ENCODE results near the gene ARL4A. TPM values are rescaled to one million over a fixed set of nuclear protein-coding genes. Genes with fewer than 3 reads are reported as not detected.

ARL4A gene
- polyA plus RNA-seq, 1 donor (not counting 4 experiments of a cell fraction or from before 2014, with no cell fraction given): 17.1 TPM

- no peaks in the 10 kb centered on the region for H3K36me3 ChIP-seq (ENCODE audit: control insufficient read depth in 2 of 2, extremely low read depth in 1 of 2, insufficient read depth in 2 of 2, low read length in 2 of 2)
- DNase-seq (ENCODE audit: low read depth, low spot score): no peak
- no peak overlapping the region for H3K4me2 ChIP-seq (ENCODE audit: control insufficient read depth, extremely low read depth, insufficient read depth, low read depth, low read length)
- TF ChIP-seq CTCF (optimal IDR thresholded peaks at IDR 0.05 in 1 of 3, IDR thresholded peaks at IDR 0.05 in 1 of 3, conservative IDR thresholded peaks at IDR 0.05 in 1 of 3; ENCODE audit: extremely low read depth in 1 of 3, insufficient read depth in 2 of 3, low read length in 3 of 3) (no peak), EZH2 (IDR thresholded peaks at IDR 0.05; ENCODE audit: low read length) (no peak)
- H3K4me1 ChIP-seq (ENCODE audit: control insufficient read depth, extremely low read depth, insufficient read depth, low read length): peaks cover 15% of the 10 kb centered on the region
- no peaks in the 10 kb centered on the region for H3K27me3 ChIP-seq (ENCODE audit: control insufficient read depth, extremely low read depth, insufficient read depth, low read length)
- H3K4me3 ChIP-seq (ENCODE audit: control insufficient read depth in 2 of 3, extremely low read depth in 1 of 3, insufficient read depth in 2 of 3, low read depth in 1 of 3, low read length in 3 of 3): no peak overlapping the region
- no peak for FAIRE-seq
- no peaks in the 10 kb centered on the region for H3K79me2 ChIP-seq (ENCODE audit: control insufficient read depth, insufficient read depth, low read length)
- H3K9me3 ChIP-seq (ENCODE audit: control insufficient read depth, low read depth, low read length): no peaks in the 10 kb centered on the region
- H3K27ac ChIP-seq (ENCODE audit: control insufficient read depth, insufficient read depth, low read length): no peak overlapping the region
- no peaks in the 10 kb centered on the region for H3K9me1 ChIP-seq (ENCODE audit: control insufficient read depth, extremely low read depth, insufficient read depth, low read length)
- dilution Hi-C loops (cut with MboI; ENCODE audit: extremely low pct_ligation_motif_present, low sequenced_read_pairs): no loop called here
- no peaks in the 10 kb centered on the region for H4K20me1 ChIP-seq (ENCODE audit: control insufficient read depth, extremely low read depth, insufficient read depth, low read length)
- H2AFZ ChIP-seq (ENCODE audit: control insufficient read depth, low read length): no peak overlapping the region
- no peak overlapping the region for H3K9ac ChIP-seq (ENCODE audit: control insufficient read depth, extremely low read depth, insufficient read depth, low read length)
Observed at GRCh38 chr7:12726908-12727307, 39.5 kb downstream of the ARL4A start.

GRCh38 chr7:12727455-12728191, 40.2 kb downstream of the ARL4A start:
- Histone ChIP-seq H3K4me3 (ENCODE audit: control insufficient read depth in 2 of 3, extremely low read depth in 1 of 3, insufficient read depth in 2 of 3, low read depth in 1 of 3, low read length in 3 of 3) (no peak overlapping the region), H3K27me3 (ENCODE audit: control insufficient read depth, extremely low read depth, insufficient read depth, low read length) (no peaks in the 10 kb centered on the region), H3K36me3 (ENCODE audit: control insufficient read depth in 2 of 2, extremely low read depth in 1 of 2, insufficient read depth in 2 of 2, low read length in 2 of 2) (no peaks in the 10 kb centered on the region), H3K9me3 (ENCODE audit: control insufficient read depth, low read depth, low read length) (no peaks in the 10 kb centered on the region), H2AFZ (ENCODE audit: control insufficient read depth, low read length) (no peak overlapping the region), H3K4me1 (ENCODE audit: control insufficient read depth, extremely low read depth, insufficient read depth, low read length) (peaks cover 16% of the 10 kb centered on the region), H3K79me2 (ENCODE audit: control insufficient read depth, insufficient read depth, low read length) (no peaks in the 10 kb centered on the region), H3K27ac (ENCODE audit: control insufficient read depth, insufficient read depth, low read length) (no peak overlapping the region), H3K9ac (ENCODE audit: control insufficient read depth, extremely low read depth, insufficient read depth, low read length) (no peak overlapping the region), H3K4me2 (ENCODE audit: control insufficient read depth, extremely low read depth, insufficient read depth, low read depth, low read length) (no peak overlapping the region), H4K20me1 (ENCODE audit: control insufficient read depth, extremely low read depth, insufficient read depth, low read length) (no peaks in the 10 kb centered on the region), H3K9me1 (ENCODE audit: control insufficient read depth, extremely low read depth, insufficient read depth, low read length) (no peaks in the 10 kb centered on the region)
- dilution Hi-C loops (cut with MboI; ENCODE audit: extremely low pct_ligation_motif_present, low sequenced_read_pairs): no loop called here
- DNase-seq (ENCODE audit: low read depth, low spot score) (no peak), FAIRE-seq (no peak)
- no peak for TF ChIP-seq CTCF (optimal IDR thresholded peaks at IDR 0.05 in 1 of 3, IDR thresholded peaks at IDR 0.05 in 1 of 3, conservative IDR thresholded peaks at IDR 0.05 in 1 of 3; ENCODE audit: extremely low read depth in 1 of 3, insufficient read depth in 2 of 3, low read length in 3 of 3)
- no peak for TF ChIP-seq EZH2 (IDR thresholded peaks at IDR 0.05; ENCODE audit: low read length)

Measured in keratinocyte (primary cell).